GM21825 (cell line): Measurements from ENCODE around the gene CBR1.
"Not testable (repeated sequence)": the region's sequence is repeated elsewhere in the genome, so short reads cannot be mapped to it uniquely, and the experiment has no call there.

Source experiments
- ATAC-seq: cut with Tn5 transposase; IDR thresholded peaks from one replicate; pipeline ENCODE4 v1.9.1; 2021; ENCODE audit warnings: mild to moderate bottlenecking, moderate library complexity; ENCODE audit not compliant: unreplicated experiment

The CBR1 gene

DNA sequence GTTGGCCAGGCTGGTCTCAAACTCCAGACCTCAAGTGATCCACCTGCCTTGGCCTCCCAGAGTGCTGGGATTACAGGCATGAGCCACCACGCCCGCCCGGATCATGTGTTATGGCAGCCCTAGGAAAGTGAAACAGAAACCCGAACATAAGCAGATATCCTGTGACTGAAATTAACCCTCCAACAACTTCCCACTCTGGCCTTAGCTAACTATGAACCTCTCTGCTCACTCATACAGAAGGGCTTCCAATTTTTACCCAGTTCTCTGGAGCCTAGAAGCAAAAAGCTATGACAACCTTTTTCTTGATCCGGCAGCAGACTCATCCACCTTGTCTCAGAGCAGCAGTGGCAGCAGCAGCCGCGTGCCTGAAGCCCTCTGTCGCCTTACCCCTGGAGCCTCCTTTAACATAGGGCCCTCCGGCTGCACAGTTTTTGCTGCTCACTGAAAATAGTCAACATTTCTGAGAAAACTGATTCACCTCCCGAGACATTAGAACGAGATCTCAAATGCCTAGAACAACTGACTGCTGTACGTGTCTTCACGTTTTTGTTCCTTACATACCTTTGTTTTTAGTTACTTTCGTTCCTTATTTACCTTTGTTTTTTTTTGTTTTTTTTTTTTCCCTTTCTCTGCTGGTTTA is 9.3 kb downstream of the CBR1 start:
- no peak for ATAC-seq

DNA sequence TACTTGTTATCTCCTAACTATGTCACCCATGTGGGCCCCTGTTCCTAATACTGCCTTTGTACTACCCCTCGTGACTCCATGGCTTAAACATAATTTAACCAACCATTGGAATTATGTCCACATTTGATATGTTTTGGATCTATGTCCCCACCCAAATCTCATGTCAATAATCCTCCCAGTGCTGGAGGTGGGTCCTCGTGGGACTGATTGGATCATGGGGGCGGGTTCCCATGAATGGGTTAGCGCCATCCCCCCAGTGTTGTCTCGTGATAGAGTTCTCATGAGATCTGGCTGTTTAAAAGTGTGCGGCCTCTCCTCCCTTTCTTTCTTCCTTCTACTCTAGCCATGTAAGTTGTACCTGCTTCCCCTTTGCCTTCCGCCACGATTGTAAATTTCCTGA is 9.8 kb downstream of the CBR1 start:
- no peak for ATAC-seq

DNA sequence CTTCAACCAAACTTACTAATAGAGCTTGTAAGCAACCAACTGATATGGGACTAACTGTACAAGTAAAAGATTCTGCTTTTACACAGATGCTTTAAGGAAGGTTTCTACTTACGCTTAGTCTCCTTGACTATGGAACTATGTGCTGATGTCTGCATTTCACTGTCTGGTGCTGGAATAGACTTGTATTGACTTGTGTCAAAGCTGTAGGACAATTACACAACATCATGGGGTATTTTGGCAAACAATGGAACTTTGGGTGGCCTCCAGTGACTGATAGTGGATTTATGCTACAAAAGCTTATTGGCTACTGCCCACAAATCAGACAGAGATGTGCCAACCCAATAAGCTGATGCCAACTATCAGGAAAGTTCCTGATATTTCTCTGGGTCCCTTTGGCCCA is 10.6 kb downstream of the CBR1 start:
- no peak for ATAC-seq

DNA sequence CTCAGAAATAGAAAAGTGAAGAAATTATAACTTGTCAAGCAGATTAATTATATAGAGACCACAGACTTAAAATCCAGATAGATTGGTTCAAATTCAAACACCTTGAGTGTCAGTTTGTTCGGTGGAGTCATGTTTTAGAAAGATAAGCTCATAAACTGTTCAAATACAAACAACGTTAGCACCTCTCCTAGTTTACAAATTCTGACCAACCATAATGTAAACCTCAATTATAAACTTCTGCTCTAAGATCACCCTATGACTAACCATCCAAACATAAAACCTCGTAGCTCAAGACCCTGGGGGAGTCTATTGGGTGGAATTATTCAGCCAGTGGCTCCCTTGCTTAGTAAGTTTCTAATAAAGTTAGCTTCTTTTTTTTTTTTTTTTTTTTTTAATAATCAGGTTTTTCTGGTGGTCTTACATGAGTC is 12.4 kb downstream of the CBR1 start:
- no peak for ATAC-seq

DNA sequence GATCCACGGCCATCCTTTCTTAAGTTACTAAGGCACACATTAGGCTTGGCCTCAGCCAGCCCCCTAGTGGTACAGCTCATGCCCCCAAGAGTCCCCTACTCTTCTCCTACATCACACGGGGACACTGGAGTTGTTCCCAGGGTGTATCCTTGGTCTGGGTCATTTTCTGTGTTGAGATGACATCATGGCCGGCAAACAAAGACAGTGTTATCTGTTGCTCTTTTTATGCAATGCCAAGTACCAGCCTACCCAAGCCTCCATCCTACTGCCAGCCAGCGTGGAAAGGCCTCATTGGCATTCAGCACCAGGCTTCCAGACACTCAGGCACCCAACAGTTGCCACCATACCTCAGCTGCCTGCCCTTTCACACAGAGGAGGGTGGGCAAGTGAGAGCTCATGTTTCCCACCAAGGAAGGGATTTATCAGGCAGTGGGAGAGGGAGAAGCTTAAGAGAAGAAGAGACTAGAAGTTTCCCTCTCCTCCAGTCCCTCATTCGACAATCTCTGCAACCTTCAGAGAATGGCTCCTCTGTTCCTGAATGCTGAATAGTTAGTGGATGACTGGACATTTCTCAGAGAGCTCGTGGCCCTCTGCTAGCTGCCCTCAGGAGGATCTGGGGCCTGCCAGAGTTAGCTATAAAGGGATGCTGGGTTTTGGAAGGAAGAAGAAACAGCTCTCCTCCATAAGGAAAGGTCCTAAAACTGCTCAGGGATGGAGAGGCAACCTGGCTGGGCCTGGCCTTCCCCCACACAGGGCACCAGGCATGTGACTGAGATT is 17.7 kb downstream of the CBR1 start:
- no peak for ATAC-seq

DNA sequence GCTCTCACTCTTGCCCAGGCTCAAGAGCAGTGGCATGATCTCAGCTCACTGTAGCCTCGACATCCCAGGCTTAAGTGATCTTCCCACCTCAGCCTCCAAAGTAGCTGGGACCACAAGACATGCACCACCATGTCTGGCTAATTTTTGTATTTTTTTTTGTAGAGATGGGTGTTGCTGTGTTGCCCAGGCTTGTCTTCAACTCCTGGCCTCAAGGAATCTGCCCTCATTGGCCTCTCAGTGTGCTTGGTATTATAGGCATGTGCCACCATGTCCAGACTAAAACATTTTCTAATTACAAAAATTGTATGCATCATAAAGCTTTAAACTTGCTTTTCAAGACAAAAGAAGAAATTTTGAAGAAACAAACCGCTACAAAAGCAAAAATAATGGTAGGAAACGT is 20.1 kb downstream of the CBR1 start:
- ATAC-seq, result no peak

DNA sequence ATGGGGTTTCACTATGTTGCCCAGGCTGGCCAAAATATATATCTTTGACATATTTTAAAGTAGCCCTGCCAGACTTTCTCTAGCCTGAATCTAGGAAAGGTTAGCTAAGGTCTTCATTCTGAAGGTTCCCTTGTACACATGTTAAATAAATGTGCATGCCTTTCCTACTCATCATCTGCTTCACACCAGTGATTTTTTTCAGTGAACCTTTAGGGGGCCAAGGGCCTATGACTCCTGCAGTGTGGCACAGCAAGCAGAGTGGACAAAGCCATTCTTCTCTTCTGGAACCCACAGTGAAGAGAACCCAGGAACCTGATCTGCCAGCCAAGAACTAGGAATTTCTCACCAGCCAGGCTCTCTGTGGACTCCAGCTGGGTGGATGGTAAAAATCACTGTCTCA is 22.9 kb downstream of the CBR1 start:
- ATAC-seq, result no peak

DNA sequence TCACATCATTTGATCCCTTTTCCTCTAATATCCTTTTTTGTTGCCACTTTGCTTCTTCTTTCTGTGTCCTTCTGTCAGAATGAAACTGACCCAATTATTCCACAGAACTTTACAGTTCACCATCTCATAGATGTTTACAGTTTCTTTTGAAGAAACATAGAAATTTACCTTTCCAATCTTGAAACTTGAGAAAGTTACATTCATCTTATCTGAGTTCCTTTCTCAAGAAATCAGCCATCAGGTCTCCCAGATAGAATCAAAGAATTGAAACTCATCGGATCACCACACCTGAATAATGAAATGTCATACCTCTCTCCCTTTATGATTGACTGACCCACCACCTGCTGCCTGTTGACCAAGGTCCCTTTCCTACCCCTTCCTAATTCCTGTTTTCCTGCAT is 23.7 kb downstream of the CBR1 start:
- ATAC-seq, result no peak

DNA sequence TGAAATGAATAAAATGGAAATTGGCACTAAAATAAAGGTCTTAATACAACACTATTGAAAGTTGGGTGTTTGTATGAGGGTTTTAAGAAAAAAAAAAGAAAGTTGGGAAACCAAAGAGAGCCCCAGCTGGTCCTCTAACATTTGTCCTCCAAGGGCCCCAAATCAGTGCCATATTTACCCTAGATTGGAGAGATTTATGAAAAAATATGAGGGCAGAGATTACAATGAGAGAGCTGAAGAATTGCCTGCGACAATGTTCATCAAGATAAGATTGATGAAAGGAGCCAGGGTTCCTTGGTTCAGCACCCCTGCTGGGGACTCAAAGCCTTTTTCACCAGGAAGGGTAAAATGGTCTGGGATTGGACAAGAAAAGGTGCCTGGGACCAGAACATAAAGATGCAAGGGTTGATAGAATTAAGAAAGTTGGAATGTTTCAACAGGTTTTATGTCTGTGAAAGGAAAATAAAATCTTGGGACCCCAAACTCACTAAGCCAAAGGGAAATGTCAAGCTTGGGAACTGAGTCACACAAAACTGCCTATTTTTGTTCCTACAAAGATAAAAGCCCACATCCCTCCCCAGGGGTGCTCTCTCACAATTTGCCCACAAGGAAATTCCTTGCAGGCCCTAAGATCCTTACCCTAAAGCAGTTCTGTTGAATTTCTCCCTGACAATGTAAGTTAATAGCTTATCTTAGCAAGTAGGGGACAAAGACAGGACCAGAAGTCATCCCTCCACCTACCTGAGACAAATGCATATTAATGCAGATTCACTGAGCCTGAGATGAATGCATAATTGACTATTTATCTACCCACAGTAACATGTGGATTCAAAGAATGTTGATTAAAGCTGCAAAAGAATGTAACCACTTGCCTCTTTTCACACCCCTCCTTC is 26.8 kb downstream of the CBR1 start:
- no peak for ATAC-seq

DNA sequence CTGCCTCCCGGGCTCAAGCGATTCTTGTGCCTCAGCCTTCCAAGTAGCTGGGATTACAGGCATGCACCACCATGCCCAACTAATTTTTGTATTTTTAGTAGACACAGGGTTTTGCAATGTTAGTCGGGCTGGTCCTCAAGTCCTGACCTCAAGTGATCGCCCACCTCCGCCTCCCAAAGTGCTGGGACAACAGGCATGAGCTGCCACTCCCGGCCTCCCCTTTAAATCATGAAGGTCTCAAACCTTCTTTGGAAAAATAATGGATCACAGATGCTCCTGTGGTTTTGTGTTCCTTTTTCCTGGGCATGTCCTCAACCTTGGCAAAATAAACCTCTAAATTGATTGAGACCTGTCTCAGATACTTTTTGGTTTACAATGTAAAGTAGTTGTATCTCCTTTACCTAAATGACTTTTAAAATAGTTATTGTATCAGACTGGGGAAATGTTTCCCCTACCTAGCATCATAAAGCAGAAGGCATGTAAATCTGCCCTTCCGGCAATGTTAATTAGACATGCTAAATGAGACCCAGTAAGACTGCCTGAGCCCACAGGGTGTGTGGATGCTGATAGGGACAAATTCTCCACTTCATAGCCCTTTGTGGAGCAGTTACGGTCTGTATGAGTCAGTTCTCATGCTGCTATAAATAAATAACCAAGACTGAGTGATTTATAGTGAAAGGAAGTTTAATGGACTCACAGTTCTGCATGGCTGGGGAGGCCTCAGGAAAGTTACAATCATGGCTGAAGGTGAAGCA is 27.8 kb downstream of the CBR1 start:
- peak; percentile 89 for ATAC-seq

DNA sequence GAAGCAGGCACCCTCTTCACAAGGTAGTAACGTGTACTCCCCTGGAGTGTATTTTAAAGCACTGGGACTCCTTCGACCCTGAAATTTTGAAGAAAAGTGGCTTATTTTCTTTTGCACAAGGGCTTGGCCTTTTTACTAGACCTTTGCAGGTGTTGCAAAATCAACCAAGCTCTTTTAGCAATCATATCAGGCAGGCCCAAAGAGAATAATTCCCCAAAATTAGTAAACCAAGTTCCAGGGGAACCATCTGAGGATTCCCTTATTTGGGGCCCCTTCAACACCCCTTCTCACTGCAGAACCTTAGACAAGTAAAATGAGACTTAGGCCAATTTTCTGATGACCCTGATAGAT is 28.3 kb downstream of the CBR1 start:
- no peak for ATAC-seq

DNA sequence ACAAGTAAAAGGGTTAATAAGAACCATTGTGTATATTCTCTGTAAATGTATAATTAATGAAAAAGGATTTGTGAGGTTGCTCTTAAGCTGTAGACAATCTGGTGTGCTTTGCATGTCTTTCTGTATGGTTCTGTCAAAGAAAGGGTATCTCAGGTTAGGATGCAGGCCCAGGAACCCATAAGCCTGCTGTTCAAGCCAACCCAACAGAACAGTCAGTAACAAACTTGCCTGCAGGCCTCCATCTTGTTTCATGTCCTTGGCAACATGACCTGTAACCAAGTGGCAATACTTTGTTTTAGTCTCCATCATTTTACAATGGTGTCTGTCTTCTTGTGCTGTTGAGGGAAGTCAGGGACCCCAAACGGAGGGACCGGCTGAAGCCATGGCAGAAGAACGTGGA is 29.2 kb downstream of the CBR1 start:
- no peak for ATAC-seq

DNA sequence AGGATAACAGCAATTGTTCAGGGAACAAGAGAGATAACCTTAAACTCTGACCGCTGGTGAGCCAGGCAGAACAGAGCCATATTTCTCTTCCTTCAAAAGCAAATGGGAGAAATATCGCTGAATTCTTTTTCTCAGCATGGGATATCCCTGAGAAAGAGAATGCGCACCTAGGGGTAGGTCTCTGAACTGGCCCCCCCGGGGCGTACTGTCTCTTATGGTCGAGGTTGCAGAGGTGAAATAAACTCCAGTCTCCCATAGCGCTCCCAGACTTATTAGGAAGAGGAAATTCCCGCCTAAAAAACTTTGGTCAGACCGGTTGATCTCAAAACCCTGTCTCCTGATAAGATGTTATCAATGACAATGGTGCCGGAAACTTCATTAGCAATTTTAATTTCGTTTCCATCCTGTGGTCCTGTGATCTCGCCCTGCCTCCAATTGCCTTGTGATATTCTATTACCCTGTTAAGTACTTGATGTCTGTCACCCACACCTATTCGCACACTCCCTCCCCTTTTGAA is 29.9 kb downstream of the CBR1 start:
- ATAC-seq, result not testable (repeated sequence)

DNA sequence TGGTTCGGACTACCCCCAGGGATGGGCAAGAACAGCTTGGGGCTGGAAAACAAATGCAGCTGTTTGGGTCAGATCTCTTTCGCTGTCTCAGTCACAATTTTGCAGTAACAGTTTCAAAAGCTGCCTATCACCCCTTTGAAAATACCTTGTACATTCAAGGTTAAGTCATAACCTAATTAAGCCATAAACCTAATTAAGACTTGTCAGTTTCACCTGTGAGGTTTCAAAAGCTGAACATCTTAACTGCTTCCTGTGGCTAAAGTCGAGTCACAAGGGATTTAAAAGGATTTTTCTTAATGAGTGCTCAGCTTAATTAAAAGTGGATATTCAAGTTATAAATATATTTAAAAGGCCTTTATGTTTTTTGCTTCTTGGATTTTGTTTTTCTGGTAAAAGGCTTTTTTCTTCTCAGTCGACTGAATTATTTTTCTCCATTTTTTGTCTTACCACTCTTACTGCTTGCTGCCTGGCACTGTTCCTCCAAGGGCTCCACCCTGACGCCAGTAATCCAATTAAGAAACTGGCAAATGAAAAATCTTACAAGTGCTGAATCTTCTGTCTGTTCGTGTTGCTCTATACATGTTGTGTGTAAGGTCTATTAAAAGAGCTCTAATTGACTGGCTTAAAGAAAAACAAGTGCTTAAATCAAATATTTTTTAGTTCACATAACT is 31.3 kb downstream of the CBR1 start:
- no peak for ATAC-seq

DNA sequence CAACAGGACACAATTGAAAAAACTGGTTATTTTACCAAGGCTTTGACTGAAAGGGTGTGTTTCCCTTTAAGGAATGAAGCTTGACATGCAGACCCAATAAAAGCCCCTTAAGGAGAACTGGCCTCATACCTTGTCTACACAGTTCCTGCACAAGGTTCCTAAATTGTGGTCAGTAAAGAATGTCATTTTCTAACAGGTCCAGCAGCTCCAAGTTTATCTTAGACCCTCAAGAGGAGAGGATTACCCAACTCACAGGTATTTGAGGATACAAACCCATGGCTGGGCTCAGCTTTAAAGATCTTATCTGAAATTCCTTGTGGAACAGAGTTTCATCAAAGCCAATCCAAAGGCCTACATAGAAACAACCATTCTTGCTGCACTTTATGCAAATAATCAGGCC is 33.6 kb downstream of the CBR1 start:
- no peak for ATAC-seq

DNA sequence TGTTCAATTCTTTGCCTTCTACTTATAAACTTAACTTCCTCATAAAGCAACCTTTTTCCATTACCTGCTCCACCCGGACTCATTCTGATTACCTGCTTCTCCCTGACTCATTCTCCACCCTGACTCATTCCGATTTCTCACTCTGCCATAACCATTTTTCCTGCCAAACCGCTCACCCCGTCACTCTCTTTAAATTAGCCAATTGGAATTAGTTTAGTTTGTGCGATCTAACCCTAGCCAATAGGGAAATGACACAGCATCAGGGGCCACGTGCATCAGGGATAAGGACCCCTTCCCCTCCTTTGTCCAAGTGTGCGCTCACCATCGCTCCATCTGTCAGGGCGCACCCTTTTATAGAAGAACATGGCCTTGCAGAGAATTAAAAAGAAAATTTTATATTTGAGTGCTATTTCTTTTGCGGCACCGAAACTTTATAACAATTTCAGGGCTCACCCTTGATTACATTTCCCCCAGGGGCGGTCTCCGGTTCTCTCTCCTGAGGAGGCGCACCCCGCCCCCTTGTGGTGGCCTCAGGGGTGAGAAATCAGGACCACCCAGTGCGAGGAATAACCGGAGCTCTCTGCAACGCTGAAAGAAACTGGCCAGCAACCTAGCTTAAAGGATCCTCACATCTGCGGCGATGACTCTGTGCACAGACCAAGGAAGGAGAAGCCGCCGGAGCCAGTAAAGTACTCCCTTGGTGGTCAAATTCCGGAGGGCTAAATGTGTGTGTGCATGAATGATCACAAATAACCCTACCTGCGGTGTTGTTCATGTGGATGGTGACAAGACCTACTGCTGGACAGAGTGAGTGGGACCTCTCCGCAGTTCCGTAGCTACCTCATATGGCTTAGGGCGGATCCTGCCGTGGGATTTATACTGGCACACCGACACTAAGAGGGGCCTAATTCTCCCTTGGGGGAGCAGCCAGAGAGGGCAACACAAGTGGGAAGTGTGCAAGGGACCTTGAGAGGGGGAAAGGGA is 34.8 kb downstream of the CBR1 start:
- ATAC-seq, result no peak

DNA sequence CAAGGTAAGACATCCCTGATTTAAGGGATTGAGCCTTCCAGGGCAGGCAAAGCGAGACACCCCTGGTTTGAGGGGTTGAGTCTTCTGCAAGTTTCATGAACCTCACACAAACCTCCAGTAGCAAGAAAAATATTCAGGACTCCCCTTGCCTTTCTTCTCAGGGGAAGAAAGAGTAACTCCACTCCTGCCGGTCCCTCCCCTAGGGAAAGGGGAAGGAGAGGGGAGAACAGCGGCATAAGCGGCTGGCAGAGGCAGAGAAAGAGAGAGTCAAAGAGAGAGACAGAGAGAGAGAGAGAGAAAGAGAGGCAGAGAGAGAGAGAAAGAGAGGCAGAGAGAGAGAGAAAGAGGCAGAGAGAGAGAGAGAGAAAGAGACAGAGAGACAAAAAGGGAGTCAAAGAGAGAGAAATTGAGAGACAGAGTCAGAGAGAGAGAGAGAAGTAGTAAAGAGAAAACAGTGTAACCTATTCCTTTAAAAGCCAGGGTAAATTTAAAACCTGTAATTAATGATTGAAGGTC is 35.6 kb downstream of the CBR1 start:
- ATAC-seq, result no peak

DNA sequence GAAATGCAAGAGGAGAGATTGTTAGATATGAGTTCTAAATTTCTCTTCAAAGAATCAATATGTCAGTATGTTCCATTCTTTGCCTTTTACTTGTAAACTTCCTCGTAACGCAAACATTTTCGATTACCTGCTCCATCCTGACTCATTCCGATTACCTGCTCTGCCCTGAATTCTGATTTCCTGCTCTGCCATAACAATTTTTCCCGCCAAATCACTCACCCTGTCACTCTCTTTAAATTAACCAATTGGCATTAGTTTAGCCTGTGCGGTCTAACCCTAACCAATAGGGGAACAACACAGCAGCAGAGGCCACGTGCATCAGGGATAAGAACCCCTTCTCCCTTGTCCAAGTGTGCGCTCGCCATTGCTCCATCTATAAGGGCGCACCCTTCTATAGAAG is 40.0 kb downstream of the CBR1 start:
- no peak for ATAC-seq

DNA sequence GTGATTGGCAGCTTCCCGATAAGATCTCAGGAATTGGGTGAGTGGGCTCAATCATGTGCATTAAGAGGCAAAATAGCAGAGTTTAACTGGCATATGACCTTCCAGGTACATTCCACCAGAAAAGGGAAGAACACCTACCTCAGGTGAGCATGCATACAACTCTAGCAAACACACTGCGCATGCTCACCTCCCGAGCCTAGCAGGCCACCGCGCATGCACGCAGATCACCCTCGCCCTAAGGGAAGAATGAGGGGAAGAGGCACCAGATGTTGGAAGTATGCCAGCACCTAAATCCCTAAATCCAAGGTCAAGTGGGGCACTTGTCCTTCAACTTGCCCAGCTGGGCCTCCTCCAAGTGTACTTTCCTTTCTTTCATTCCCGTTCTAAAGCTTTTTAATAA is 41.4 kb downstream of the CBR1 start:
- no peak for ATAC-seq
